ENCODE data around the gene SMCO2. TPM values are rescaled to one million over a fixed set of nuclear protein-coding genes. Genes with fewer than 3 reads are reported as not detected.
A peak's percentile ranks its signal among the peaks of the same experiment; 100 is the strongest.

Gene SMCO2
- total and polyA plus RNA-seq, 9 of the 15 experiments (the other 6 are each of a cell fraction or from before 2014, with no cell fraction given): not detected

DNA sequence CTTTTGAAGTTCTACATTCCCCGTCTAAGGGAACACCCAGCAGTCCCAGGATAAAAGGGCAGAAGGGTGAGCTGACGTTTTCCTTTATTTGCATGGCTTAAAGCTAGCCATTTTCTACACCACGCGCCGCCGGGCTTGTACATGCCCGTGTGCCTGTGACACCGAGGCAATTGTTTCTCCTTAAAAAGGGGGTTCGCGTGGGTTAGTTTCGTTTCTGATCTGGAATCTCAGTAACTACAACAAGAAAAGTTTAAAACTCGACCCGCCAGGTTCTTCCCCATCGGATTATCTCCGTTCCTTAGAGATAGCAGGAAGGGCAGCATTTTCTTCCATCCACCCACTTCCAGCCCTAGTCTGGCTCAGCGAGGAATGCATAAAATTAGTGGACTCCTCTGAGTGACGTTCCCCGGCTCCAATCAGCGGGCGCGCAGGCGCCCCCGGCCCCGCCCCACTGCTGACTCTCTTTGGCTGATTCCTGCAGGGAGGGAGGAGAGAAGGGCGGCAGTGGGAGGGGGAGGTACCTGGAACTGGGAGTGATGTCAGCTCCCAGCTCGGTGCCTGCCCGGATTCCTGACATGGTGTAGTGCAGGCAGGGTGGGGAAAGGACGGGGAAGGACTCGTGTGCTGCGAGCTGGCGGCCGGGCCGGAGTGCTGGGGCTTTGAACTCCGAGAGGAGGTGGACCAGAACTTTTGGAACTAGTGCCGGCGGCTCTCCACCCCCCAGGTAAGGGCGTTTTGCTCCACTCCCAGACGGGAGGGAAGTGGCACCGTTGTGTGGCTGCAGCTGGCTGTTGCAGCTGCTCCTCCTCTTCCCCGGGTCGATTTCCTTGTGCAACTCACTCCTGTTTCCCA is 77.3 kb downstream of the SMCO2 start, which contains the start of gene PPFIBP1 (continued):
- TF ChIP-seq RCOR1 (IDR thresholded peaks at IDR 0.05; ENCODE audit: borderline replicate concordance in 1 of 2, low read depth in 2 of 2, low read length in 2 of 2) (peak in 1 of 2 experiments; percentile 43; a peak in 1 of 4 replicates), FOXA3 (CRISPR knock-in tag; conservative IDR thresholded peaks at IDR 0.05 in 1 of 2, IDR thresholded peaks at IDR 0.05 in 1 of 2) (no peak), TGIF2 (CRISPR knock-in tag; IDR thresholded peaks at IDR 0.05) (no peak), MEF2A (IDR thresholded peaks at IDR 0.05; ENCODE audit: control insufficient read depth, low read depth, low read length) (no peak), SAP30 (IDR thresholded peaks at IDR 0.05; ENCODE audit: borderline replicate concordance, insufficient read depth, low read depth, low read length, poor library complexity, severe bottlenecking) (no peak), HDAC2 (IDR thresholded peaks at IDR 0.05) (no peak), STAG1 (CRISPR knock-in tag; IDR thresholded peaks at IDR 0.05; ENCODE audit: borderline replicate concordance) (no peak), ZNF324 (CRISPR knock-in tag; IDR thresholded peaks at IDR 0.05) (no peak), RUNX1 (IDR thresholded peaks at IDR 0.05; ENCODE audit: low read depth) (no peak), ZNF217 (CRISPR knock-in tag; IDR thresholded peaks at IDR 0.05) (no peak), MCM3 (IDR thresholded peaks at IDR 0.05) (no peak), HDGF (IDR thresholded peaks at IDR 0.05) (no peak), PML (IDR thresholded peaks at IDR 0.05; ENCODE audit: low read length) (no peak), ZNF124 (CRISPR knock-in tag; IDR thresholded peaks at IDR 0.05) (no peak), POLR2A (conservative IDR thresholded peaks at IDR 0.05) (peak; percentile 64), ZNF77 (CRISPR knock-in tag; IDR thresholded peaks at IDR 0.05) (no peak), NFIX (CRISPR knock-in tag; IDR thresholded peaks at IDR 0.05; ENCODE audit: low read depth) (no peak), YY1 (IDR thresholded peaks at IDR 0.05; ENCODE audit: borderline replicate concordance in 1 of 3, control insufficient read depth in 1 of 3, extremely low read depth in 1 of 3, insufficient read depth in 3 of 3, insufficient read length in 1 of 3, insufficient replicate concordance in 2 of 3, low read depth in 1 of 3, low read length in 2 of 3) (peak in 1 of 3 experiments; percentile 19)
- TF ChIP-seq, protein P1, sequence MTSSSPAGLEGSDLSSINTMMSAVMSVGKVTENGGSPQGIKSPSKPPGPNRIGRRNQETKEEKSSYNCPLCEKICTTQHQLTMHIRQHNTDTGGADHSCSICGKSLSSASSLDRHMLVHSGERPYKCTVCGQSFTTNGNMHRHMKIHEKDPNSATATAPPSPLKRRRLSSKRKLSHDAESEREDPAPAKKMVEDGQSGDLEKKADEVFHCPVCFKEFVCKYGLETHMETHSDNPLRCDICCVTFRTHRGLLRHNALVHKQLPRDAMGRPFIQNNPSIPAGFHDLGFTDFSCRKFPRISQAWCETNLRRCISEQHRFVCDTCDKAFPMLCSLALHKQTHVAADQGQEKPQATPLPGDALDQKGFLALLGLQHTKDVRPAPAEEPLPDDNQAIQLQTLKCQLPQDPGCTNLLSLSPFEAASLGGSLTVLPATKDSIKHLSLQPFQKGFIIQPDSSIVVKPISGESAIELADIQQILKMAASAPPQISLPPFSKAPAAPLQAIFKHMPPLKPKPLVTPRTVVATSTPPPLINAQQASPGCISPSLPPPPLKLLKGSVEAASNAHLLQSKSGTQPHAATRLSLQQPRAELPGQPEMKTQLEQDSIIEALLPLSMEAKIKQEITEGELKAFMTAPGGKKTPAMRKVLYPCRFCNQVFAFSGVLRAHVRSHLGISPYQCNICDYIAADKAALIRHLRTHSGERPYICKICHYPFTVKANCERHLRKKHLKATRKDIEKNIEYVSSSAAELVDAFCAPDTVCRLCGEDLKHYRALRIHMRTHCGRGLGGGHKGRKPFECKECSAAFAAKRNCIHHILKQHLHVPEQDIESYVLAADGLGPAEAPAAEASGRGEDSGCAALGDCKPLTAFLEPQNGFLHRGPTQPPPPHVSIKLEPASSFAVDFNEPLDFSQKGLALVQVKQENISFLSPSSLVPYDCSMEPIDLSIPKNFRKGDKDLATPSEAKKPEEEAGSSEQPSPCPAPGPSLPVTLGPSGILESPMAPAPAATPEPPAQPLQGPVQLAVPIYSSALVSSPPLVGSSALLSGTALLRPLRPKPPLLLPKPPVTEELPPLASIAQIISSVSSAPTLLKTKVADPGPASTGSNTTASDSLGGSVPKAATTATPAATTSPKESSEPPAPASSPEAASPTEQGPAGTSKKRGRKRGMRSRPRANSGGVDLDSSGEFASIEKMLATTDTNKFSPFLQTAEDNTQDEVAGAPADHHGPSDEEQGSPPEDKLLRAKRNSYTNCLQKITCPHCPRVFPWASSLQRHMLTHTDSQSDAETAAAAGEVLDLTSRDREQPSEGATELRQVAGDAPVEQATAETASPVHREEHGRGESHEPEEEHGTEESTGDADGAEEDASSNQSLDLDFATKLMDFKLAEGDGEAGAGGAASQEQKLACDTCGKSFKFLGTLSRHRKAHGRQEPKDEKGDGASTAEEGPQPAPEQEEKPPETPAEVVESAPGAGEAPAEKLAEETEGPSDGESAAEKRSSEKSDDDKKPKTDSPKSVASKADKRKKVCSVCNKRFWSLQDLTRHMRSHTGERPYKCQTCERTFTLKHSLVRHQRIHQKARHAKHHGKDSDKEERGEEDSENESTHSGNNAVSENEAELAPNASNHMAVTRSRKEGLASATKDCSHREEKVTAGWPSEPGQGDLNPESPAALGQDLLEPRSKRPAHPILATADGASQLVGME (CRISPR knock-in tag; IDR thresholded peaks at IDR 0.05): peak; percentile 40; the same call in 1 of the 2 replicates

All from K562 (cell line).